Measurements from ENCODE around the gene EIF4E3.

EIF4E3 gene

GRCh38 chr3:71723452-71724170 lies 1.6 kb downstream of the EIF4E3 start:
- no peak for DNase-seq (ENCODE audit: low spot score)

- DNase-seq (ENCODE audit: low spot score) = no peak
Observed at GRCh38 chr3:71722693-71723092, 2.5 kb downstream of the EIF4E3 start.

- no peak for DNase-seq (ENCODE audit: low spot score)
Observed at GRCh38 chr3:71721651-71722157, 3.5 kb downstream of the EIF4E3 start.

GRCh38 chr3:71721002-71721401 lies 4.2 kb downstream of the EIF4E3 start:
- no peak for DNase-seq (ENCODE audit: low spot score)

GRCh38 chr3:71718072-71718471 lies 7.1 kb downstream of the EIF4E3 start:
- DNase-seq (ENCODE audit: low spot score) = no peak

GRCh38 chr3:71714595-71714994 lies 10.6 kb downstream of the EIF4E3 start:
- no peak for DNase-seq (ENCODE audit: low spot score)

GRCh38 chr3:71713041-71713440 lies 12.2 kb downstream of the EIF4E3 start:
- no peak for DNase-seq (ENCODE audit: low spot score)

GRCh38 chr3:71710906-71711494 lies 14.2 kb downstream of the EIF4E3 start:
- DNase-seq (ENCODE audit: low spot score) = peak; percentile 55

GRCh38 chr3:71709908-71710511 lies 15.2 kb downstream of the EIF4E3 start:
- DNase-seq (ENCODE audit: low spot score) = no peak

- DNase-seq (ENCODE audit: low spot score) = no peak
Observed at GRCh38 chr3:71708476-71709105, 16.6 kb downstream of the EIF4E3 start.

GRCh38 chr3:71707595-71707994 lies 17.6 kb downstream of the EIF4E3 start:
- no peak for DNase-seq (ENCODE audit: low spot score)

- no peak for DNase-seq (ENCODE audit: low spot score)
Observed at GRCh38 chr3:71705681-71706080, 19.5 kb downstream of the EIF4E3 start.

GRCh38 chr3:71704915-71705314 lies 20.3 kb downstream of the EIF4E3 start:
- DNase-seq (ENCODE audit: low spot score) = no peak

GRCh38 chr3:71703797-71704196 lies 21.4 kb downstream of the EIF4E3 start:
- DNase-seq (ENCODE audit: low spot score) = no peak

- peak; percentile 68 for DNase-seq (ENCODE audit: low spot score)
Observed at GRCh38 chr3:71702131-71703024, 22.8 kb downstream of the EIF4E3 start.

- no peak for DNase-seq (ENCODE audit: low spot score)
Observed at GRCh38 chr3:71701251-71701762, 23.9 kb downstream of the EIF4E3 start.

- no peak for DNase-seq (ENCODE audit: low spot score)
Observed at GRCh38 chr3:71695000-71695482, 30.2 kb downstream of the EIF4E3 start.

- DNase-seq (ENCODE audit: low spot score) = no peak
Observed at GRCh38 chr3:71694358-71694999, 30.7 kb downstream of the EIF4E3 start.

- no peak for DNase-seq (ENCODE audit: low spot score)
Observed at GRCh38 chr3:71693641-71694040, 31.6 kb downstream of the EIF4E3 start.

- DNase-seq (ENCODE audit: low spot score) = no peak
Observed at GRCh38 chr3:71692139-71692538, 33.1 kb downstream of the EIF4E3 start.

GRCh38 chr3:71690341-71690841 lies 34.8 kb downstream of the EIF4E3 start:
- DNase-seq (ENCODE audit: low spot score) = no peak
